Measurements from ENCODE around the gene PRR15L. TPM values are rescaled to one million over a fixed set of nuclear protein-coding genes. Genes with fewer than 3 reads are reported as not detected.
"Not testable (repeated sequence)": the region's sequence is repeated elsewhere in the genome, so short reads cannot be mapped to it uniquely, and the experiment has no call there.

Gene PRR15L
- total and polyA plus RNA-seq, 2 of the 4 experiments (the other 2 are of a cell fraction): not detected

- H3K9ac ChIP-seq (ENCODE audit: low read depth, low read length); H2AK9ac ChIP-seq (replicated peaks; ENCODE audit: low read depth, low read length, poor library complexity); H3K4me2 ChIP-seq (ENCODE audit: low read depth, low read length); H3K27me3 ChIP-seq (ENCODE audit: control insufficient read depth, insufficient read depth, low read length); H2BK15ac ChIP-seq (ENCODE audit: low read depth, low read length); ATAC-seq (ENCODE audit: low read depth); intact Hi-C loops (cut with micrococcal nuclease); dilution Hi-C loops (cut with HindIII; ENCODE audit: low sequenced_read_pairs, unreplicated experiment); DNase-seq; H4K20me1 ChIP-seq (ENCODE audit: insufficient read depth, low read length); H2BK20ac ChIP-seq (ENCODE audit: low read depth, low read length); H3K4me3 ChIP-seq (ENCODE audit: insufficient read depth, low read depth, low read length); H3K4me1 ChIP-seq (ENCODE audit: control insufficient read depth, insufficient read depth, low read length); BruUV-seq (replicated peaks); H3K18ac ChIP-seq (ENCODE audit: low read depth, low read length); H4K5ac ChIP-seq (ENCODE audit: low read depth, low read length); in situ Hi-C loops (cut with MboI; ENCODE audit: low sequenced_read_pairs); POLR2A ChIA-PET (ENCODE audit: unreplicated experiment); H3K56ac ChIP-seq (ENCODE audit: extremely low read depth, insufficient read depth, low read length); H3K27ac ChIP-seq (ENCODE audit: insufficient read depth, low read length); H3K9me3 ChIP-seq (ENCODE audit: control insufficient read depth, insufficient read depth, low read length); H3K36me3 ChIP-seq (ENCODE audit: control insufficient read depth, insufficient read depth, low read length): not testable (repeated sequence)
- Histone ChIP-seq H3K23ac (ENCODE audit: low read depth, low read length) (0 out of 2 replicates have a peak overlapping the region, but pooled peaks have one; percentile 20), H2BK5ac (ENCODE audit: low read depth, low read length, poor library complexity, severe bottlenecking) (peak overlapping the region; percentile 25), H3K4ac (ENCODE audit: low read depth, low read length) (peak overlapping the region; percentile 2; the same call in 1 of the 2 replicates), H4K8ac (ENCODE audit: low read depth in 2 of 2, low read length in 2 of 2) (peak overlapping the region in 1 of 2 experiments; percentile 71; a peak in 1 of 4 replicates), H2AFZ (replicated peaks; ENCODE audit: low read length, poor library complexity) (peak overlapping the region; percentile 64), H3K9me1 (ENCODE audit: insufficient read depth, low read length) (peaks cover 18% of the 10 kb centered on the region), H2AK5ac (ENCODE audit: low read depth, low read length) (peak overlapping the region; percentile 56; the same call in 1 of the 2 replicates), H3K14ac (replicated peaks; ENCODE audit: low read depth, low read length) (0 out of 2 replicates have a peak overlapping the region, but pooled peaks have one; percentile 8), H3K79me1 (ENCODE audit: low read depth in 1 of 2, low read length in 2 of 2) (peaks cover 0 to 18% of the 10 kb centered on the region in 2 experiments; a peak in 1 of 4 replicates), H2BK120ac (ENCODE audit: low read depth, low read length) (0 out of 2 replicates have a peak overlapping the region, but pooled peaks have one; percentile 8), H4K91ac (ENCODE audit: insufficient read depth, low read depth, low read length) (peak overlapping the region; percentile 62; the same call in 1 of the 2 replicates)
- CTCF ChIA-PET: interaction anchor here (0.7 to 1.1 kb wide), 2 partner anchors 12 to 36 kb away, joined by 3 to 4 read pairs; partner anchors contain the start of gene CDK5RAP3
- WGBS, 2 experiments (ENCODE audit: extremely low coverage in 2 of 2, insufficient read length in 1 of 2): 60% methylated on average over 2 of the region's 3 CpGs; no CpG with 5 or more reads in 1 of the 2 experiments
These were observed 22.2 kb downstream of the PRR15L start for GRCh38 chr17:47935468-47935867.
